DMS153 treated with DMSO at 0.1 percent for 48 hours (cell line): ENCODE results near the gene CYP3A5.
"Not testable (repeated sequence)": the region's sequence is repeated elsewhere in the genome, so short reads cannot be mapped to it uniquely, and the experiment has no call there.

Experiments
- DNase-seq: peaks from one replicate; lab custom pipeline; 2025; ENCODE audit not compliant: unreplicated experiment; lab: John Stamatoyannopoulos, UW

The CYP3A5 gene

GRCh38 chr7:99643464-99643863 lies 36.3 kb downstream of the CYP3A5 start:
- DNase-seq: no peak

GRCh38 chr7:99642027-99642426 lies 37.8 kb downstream of the CYP3A5 start:
- DNase-seq: no peak

GRCh38 chr7:99639267-99639666 lies 40.5 kb downstream of the CYP3A5 start:
- no peak for DNase-seq

- DNase-seq: no peak
Measured at GRCh38 chr7:99638731-99639130, 41.1 kb downstream of the CYP3A5 start.

- DNase-seq: not testable (repeated sequence)
Measured at GRCh38 chr7:99637414-99637813, 42.4 kb downstream of the CYP3A5 start.

GRCh38 chr7:99631295-99632109 lies 48.3 kb downstream of the CYP3A5 start:
- DNase-seq: no peak

- no peak for DNase-seq
Measured at GRCh38 chr7:99629643-99630042, 50.2 kb downstream of the CYP3A5 start.

GRCh38 chr7:99628471-99629465 lies 51.0 kb downstream of the CYP3A5 start:
- no peak for DNase-seq

DNA sequence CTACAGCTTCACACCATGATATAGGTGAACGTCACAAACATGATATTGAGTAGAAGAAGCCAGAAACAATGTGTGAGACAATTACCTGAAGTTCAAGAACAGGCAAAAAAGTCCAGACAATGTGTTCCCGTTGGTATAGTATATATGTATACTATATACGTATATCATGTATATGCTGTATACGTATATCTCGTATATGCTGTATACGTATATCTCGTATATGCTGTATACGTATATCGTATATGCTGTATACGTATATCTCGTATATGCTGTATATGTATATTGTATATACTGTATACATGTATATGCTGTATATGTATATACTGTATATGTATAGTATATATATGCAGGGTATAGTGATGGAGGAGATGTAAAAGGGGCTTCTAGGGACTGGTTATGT lies 52.3 kb downstream of the CYP3A5 start:
- DNase-seq: no peak

DNA sequence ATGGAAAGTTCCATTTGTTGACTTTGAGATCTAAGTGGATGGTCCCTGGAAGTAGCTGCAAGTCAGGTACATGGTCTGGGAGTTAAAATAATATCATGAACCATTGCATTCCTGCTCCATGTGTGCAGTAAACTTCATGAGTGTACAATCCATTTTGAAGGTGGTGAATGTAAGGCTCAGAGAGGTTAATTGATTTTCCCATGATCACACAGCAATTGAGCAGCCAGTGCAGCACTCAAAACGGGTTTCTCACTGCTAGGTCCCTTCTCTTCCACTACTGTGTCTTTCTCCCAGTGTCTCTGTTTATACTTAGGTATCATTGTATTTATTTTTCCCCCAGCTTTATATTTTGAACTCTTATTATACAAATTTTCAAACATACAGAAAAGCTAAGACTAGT lies 53.1 kb downstream of the CYP3A5 start:
- no peak for DNase-seq

DNA sequence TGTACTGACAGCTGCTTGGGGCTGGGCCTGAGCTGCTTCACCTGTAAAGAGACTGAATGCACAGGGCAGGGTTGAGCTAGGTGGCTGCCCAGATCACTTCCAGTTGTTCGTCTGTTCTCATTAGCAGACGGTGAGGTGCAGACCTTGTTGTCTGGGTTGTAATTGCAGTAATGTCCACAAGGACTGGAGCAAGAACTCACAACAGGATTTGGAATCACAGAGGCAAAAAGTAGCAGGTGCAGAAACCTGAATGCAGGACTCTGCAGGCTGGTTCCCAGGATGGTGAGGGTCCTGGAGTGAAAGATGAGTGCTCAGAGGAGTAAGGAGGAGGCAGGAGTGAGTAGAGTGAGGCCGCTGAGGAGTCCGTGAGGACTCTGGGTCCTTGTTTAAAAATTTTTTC lies 53.8 kb downstream of the CYP3A5 start:
- DNase-seq: no peak

DNA sequence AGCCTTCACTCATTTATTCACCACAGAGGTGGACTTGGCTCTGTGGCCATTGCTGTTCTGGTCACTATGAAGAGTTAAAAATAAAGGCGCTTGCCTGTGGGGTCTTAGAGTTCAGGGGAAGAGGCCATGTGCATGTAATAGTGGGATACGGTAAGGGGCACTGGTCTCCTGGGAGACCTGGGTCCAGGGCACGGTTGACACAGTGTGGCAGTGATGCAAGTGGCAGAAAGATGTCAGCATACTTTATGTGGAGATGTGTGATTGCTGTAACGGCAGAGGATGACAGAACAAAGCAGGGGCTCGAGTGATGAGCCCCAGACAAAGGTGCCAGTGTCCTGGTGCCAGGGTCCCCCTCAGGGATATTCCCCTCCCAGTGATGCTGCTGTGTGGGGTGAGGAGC lies 54.5 kb downstream of the CYP3A5 start:
- DNase-seq: no peak

DNA sequence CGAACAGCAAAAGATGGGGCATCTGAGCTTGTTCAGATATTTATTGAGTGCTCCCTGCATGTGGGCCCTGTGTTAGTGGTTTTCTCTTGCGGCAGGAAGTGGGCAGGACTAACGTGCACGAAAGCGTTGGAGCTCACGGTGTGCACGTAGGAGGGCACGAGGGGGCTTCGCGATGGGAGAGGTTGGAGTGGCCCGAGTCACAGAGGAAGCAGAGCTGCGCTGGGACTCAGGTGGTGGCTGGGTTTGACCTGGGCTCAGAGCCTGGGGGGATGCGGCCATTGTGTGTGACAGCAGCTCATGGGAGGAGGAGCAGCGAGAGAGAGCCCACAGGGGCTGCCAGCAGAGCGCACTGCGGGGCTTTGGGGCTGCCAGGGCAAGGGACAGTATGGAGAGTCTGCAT lies 55.3 kb downstream of the CYP3A5 start:
- no peak for DNase-seq

GRCh38 chr7:99623702-99624447 lies 55.9 kb downstream of the CYP3A5 start:
- DNase-seq: no peak

DNA sequence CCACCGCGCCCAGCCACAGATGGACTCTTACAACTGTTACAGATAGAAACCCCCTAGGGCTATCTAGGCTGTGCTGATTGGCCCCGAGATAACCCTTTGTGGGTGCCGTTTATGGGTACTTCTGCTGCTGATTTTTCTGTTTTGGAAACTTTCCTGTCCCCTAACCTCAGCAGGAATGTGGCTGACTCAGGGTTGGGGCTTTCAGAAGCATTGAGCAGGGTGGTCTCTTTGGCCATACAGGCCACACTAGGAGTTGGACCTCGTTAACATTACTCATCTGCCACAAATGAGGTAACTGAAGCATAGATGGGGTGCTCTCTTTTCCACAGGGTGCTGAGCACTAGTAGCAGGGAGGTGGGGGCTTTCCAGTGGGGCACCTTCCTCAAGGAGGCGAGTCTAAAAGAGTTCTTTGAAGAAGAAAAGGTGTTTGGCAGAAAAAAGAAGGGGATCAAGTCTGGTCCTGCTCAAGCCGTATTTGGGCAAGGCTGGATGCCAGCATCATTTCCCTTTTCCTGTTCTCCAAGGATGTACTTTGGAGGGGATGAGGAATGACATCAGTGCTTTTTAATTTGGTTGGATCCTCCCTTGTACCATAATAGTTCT lies 56.6 kb downstream of the CYP3A5 start:
- DNase-seq: no peak

- DNase-seq: no peak
Measured at GRCh38 chr7:99622596-99622995, 57.2 kb downstream of the CYP3A5 start.

DNA sequence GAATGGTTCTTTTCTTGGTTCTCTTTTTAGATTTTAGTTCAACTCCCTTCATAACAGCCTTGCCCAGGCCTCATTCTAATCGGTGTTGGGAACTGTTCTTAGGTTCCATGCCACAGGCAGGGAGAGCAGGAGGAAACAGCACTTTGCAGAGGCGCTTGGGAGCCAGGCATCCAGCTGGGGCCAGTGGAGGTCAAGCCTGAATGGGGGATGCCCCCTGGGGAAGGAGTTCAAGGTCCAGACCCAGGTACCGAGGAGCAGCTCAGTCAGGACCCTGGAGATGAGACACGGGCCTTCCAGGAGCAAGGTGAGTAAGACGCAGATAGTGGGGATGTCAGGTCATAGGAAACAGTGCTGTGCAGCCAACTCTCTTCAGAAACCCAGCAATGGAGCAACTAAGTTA lies 58.5 kb downstream of the CYP3A5 start:
- no peak for DNase-seq

GRCh38 chr7:99619571-99620130 lies 60.1 kb downstream of the CYP3A5 start:
- DNase-seq: no peak

GRCh38 chr7:99618726-99619125 lies 61.1 kb downstream of the CYP3A5 start:
- DNase-seq: no peak

GRCh38 chr7:99617192-99617781 lies 62.5 kb downstream of the CYP3A5 start:
- no peak for DNase-seq
